IPS DF 19.7 (cell line): ENCODE data around the gene BMPR1B.
"Not testable (repeated sequence)": the region's sequence is repeated elsewhere in the genome, so short reads cannot be mapped to it uniquely, and the experiment has no call there.

Experiments
- DNase-seq: peaks from one replicate; pipeline ENCODE4 v3.0.0-alpha.2; 2013; ENCODE audit warnings: low read depth, low spot score

BMPR1B gene

GRCh38 chr4:95129821-95130311 is 372.1 kb downstream of the BMPR1B start:
- DNase-seq: no peak

GRCh38 chr4:95134016-95134415 is 376.3 kb downstream of the BMPR1B start:
- DNase-seq: not testable (repeated sequence)

- not testable (repeated sequence) for DNase-seq
These were observed 381.7 kb downstream of the BMPR1B start for GRCh38 chr4:95139424-95139823.

- no peak for DNase-seq
These were observed 383.6 kb downstream of the BMPR1B start for GRCh38 chr4:95141361-95141760.

GRCh38 chr4:95142932-95143331 is 385.2 kb downstream of the BMPR1B start:
- no peak for DNase-seq

- DNase-seq: no peak
These were observed 393.5 kb downstream of the BMPR1B start for GRCh38 chr4:95151255-95151654.

GRCh38 chr4:95153182-95153581 is 395.4 kb downstream of the BMPR1B start:
- DNase-seq: no peak

- no peak for DNase-seq
These were observed 398.1 kb downstream of the BMPR1B start for GRCh38 chr4:95155759-95156451.

- DNase-seq: no peak
These were observed 398.7 kb downstream of the BMPR1B start for GRCh38 chr4:95156452-95156765.

GRCh38 chr4:95157596-95157995 is 399.8 kb downstream of the BMPR1B start:
- DNase-seq: no peak

GRCh38 chr4:95158045-95158444 is 400.3 kb downstream of the BMPR1B start:
- no peak for DNase-seq

- no peak for DNase-seq
These were observed 400.9 kb downstream of the BMPR1B start for GRCh38 chr4:95158626-95159025.

- no peak for DNase-seq
These were observed 401.6 kb downstream of the BMPR1B start for GRCh38 chr4:95159384-95159783.

- no peak for DNase-seq
These were observed 404.2 kb downstream of the BMPR1B start for GRCh38 chr4:95161781-95162469.

- no peak for DNase-seq
These were observed 405.1 kb downstream of the BMPR1B start for GRCh38 chr4:95162867-95163266.

GRCh38 chr4:95165926-95166524 is 408.3 kb downstream of the BMPR1B start:
- DNase-seq: no peak

GRCh38 chr4:95167805-95168204 is 410.1 kb downstream of the BMPR1B start:
- no peak for DNase-seq

- no peak for DNase-seq
These were observed 412.4 kb downstream of the BMPR1B start for GRCh38 chr4:95170176-95170575.

- not testable (repeated sequence) for DNase-seq
These were observed 413.6 kb downstream of the BMPR1B start for GRCh38 chr4:95171377-95171776.

- no peak for DNase-seq
These were observed 421.2 kb downstream of the BMPR1B start for GRCh38 chr4:95178938-95179337.

- no peak for DNase-seq
These were observed 422.9 kb downstream of the BMPR1B start for GRCh38 chr4:95180531-95181242.
